H9 (cell line): Measurements from ENCODE around the gene SP3. TPM values are rescaled to one million over a fixed set of nuclear protein-coding genes. Genes with fewer than 3 reads are reported as not detected.

Source experiments
- DNase-seq: peaks from one replicate; pipeline ENCODE4 v3.0.0-alpha.2; 2017
- H2AFZ ChIP-seq: one replicate; pipeline ENCODE4 v1.6.1; 2013; ENCODE audit warnings: mild to moderate bottlenecking, low read length, control low read depth, moderate library complexity
- H2AK5ac ChIP-seq: 2 replicates; pipeline ENCODE4 v1.6.1; 2013; ENCODE audit warnings: low read length, control low read depth, mixed read lengths; ENCODE audit not compliant: insufficient read length
- H2BK120ac ChIP-seq: one replicate; pipeline ENCODE4 v1.6.1; 2013; ENCODE audit warnings: low read depth, mild to moderate bottlenecking, low read length, control low read depth, inconsistent platforms; ENCODE audit not compliant: poor library complexity, severe bottlenecking
- H2BK12ac ChIP-seq: 2 replicates; pipeline ENCODE4 v1.6.1; 2013; ENCODE audit warnings: low read length, control low read depth, mixed read lengths, low read depth; ENCODE audit not compliant: insufficient read length
- H2BK15ac ChIP-seq: 2 replicates; pipeline ENCODE4 v1.6.1; 2013; ENCODE audit warnings: low read depth, low read length, control low read depth
- H2BK20ac ChIP-seq: one replicate; pipeline ENCODE4 v1.6.1; 2013; ENCODE audit warnings: low read depth, mild to moderate bottlenecking, low read length, control low read depth, inconsistent platforms; ENCODE audit not compliant: poor library complexity, severe bottlenecking
- H2BK5ac ChIP-seq: 2 replicates; pipeline ENCODE4 v1.6.1; 2013; ENCODE audit warnings: low read length, control low read depth, mixed read lengths; ENCODE audit not compliant: insufficient read length
- H3K14ac ChIP-seq: 2 replicates; pipeline ENCODE4 v1.6.1; 2013; ENCODE audit warnings: low read length, control low read depth; ENCODE audit not compliant: insufficient read depth
- H3K18ac ChIP-seq: 2 replicates; pipeline ENCODE4 v1.6.1; 2013; ENCODE audit warnings: low read depth, mild to moderate bottlenecking, mixed read lengths, low read length, control low read depth; ENCODE audit not compliant: insufficient read length
- H3K23ac ChIP-seq: 2 replicates; pipeline ENCODE4 v1.6.1; 2013; ENCODE audit warnings: low read length, control low read depth, mixed read lengths, low read depth; ENCODE audit not compliant: insufficient read length
- H3K23me2 ChIP-seq: 2 replicates; pipeline ENCODE4 v1.6.1; 2013; ENCODE audit warnings: low read depth, mild to moderate bottlenecking, mixed read lengths, low read length, control low read depth; ENCODE audit not compliant: insufficient read length, poor library complexity, severe bottlenecking
- H3K27ac ChIP-seq: 2 replicates; pipeline ENCODE4 v1.5.1; 2013; ENCODE audit warnings: low read length, control low read depth, mixed read lengths, low read depth; ENCODE audit not compliant: insufficient read length
- H3K27me3 ChIP-seq: 2 replicates; pipeline ENCODE4 v1.6.1; 2013; ENCODE audit warnings: low read length, control low read depth, inconsistent platforms; ENCODE audit not compliant: insufficient read depth
- H3K4ac ChIP-seq: 2 replicates; pipeline ENCODE4 v1.6.1; 2013; ENCODE audit warnings: low read depth, mild to moderate bottlenecking, control low read depth, inconsistent platforms, low read length, moderate library complexity
- H3K4me1 ChIP-seq: 2 replicates; pipeline ENCODE4 v1.6.1; 2013; ENCODE audit warnings: low read length, control low read depth, inconsistent platforms; ENCODE audit not compliant: insufficient read depth
- H3K4me2 ChIP-seq: 2 replicates; pipeline ENCODE4 v1.6.1; 2013; ENCODE audit warnings: low read length, control low read depth, mixed read lengths; ENCODE audit not compliant: insufficient read length, insufficient read depth
- H3K56ac ChIP-seq: 2 replicates; pipeline ENCODE4 v1.6.1; 2013; ENCODE audit warnings: low read depth, mild to moderate bottlenecking, mixed read lengths, low read length, control low read depth; ENCODE audit not compliant: insufficient read length
- H3K79me1 ChIP-seq: 2 replicates; pipeline ENCODE4 v1.6.1; 2013; ENCODE audit warnings: low read depth, mild to moderate bottlenecking, moderate library complexity, low read length, control low read depth, inconsistent platforms; ENCODE audit not compliant: insufficient read depth, poor library complexity, severe bottlenecking
- H3K79me2 ChIP-seq: 2 replicates; pipeline ENCODE4 v1.6.1; 2013; ENCODE audit warnings: low read length, control low read depth, inconsistent platforms; ENCODE audit not compliant: insufficient read depth
- H3K9ac ChIP-seq: 2 replicates; pipeline ENCODE4 v1.6.1; 2013; ENCODE audit warnings: low read length, control low read depth, mixed read lengths; ENCODE audit not compliant: insufficient read length; ENCODE audit errors: extremely low read depth
- H3K9me3 ChIP-seq: one replicate; pipeline ENCODE4 v1.6.1; 2013; ENCODE audit warnings: low read depth, low read length, inconsistent platforms; ENCODE audit not compliant: control insufficient read depth
- H3T11ph ChIP-seq: one replicate; pipeline ENCODE4 v1.6.1; 2013; ENCODE audit warnings: mild to moderate bottlenecking, low read length, control low read depth, inconsistent platforms
- H4K20me1 ChIP-seq: one replicate; pipeline ENCODE4 v1.6.1; 2013; ENCODE audit not compliant: control insufficient read depth, insufficient read length, insufficient read depth
- H4K5ac ChIP-seq: 2 replicates; pipeline ENCODE4 v1.6.1; 2013; ENCODE audit warnings: low read depth, mild to moderate bottlenecking, mixed read lengths, low read length, control low read depth; ENCODE audit not compliant: insufficient read length
- H4K8ac ChIP-seq: replicated peaks from 2 replicates; pipeline ENCODE4 v1.6.1; 2013; ENCODE audit warnings: low read length, control low read depth, mixed read lengths, low read depth; ENCODE audit not compliant: insufficient read length
- H4K91ac ChIP-seq: 2 replicates; pipeline ENCODE4 v1.6.1; 2013; ENCODE audit warnings: low read depth, mild to moderate bottlenecking, moderate library complexity, mixed read lengths, low read length, control low read depth; ENCODE audit not compliant: insufficient read length
- H3K27ac Mint-ChIP-seq, 3 experiments: 2 replicates in 2 of 3; 3 replicates in 1 of 3; pipeline ENCODE4 v1.8.0; 2020 to 2021; ENCODE audit warnings: mixed read lengths in 3 of 3, mild to moderate bottlenecking in 1 of 3, moderate library complexity in 1 of 3
- H3K27me3 Mint-ChIP-seq: 2 replicates; pipeline ENCODE4 v1.8.0; 2021; ENCODE audit warnings: low read depth, mild to moderate bottlenecking, moderate library complexity, mixed read lengths
- H3K36me3 Mint-ChIP-seq, 3 experiments: 2 replicates in 2 of 3; 3 replicates in 1 of 3; pipeline ENCODE4 v1.8.0; 2020 to 2021; ENCODE audit warnings: low read depth in 3 of 3, mixed read lengths in 3 of 3; ENCODE audit not compliant: insufficient read depth in 1 of 3
- H3K4me1 Mint-ChIP-seq, 2 experiments: 2 replicates each; pipeline ENCODE4 v1.8.0; 2020; ENCODE audit warnings: mixed read lengths in 2 of 2
- H3K4me3 Mint-ChIP-seq, 2 experiments: 2 replicates in 1 of 2; 3 replicates in 1 of 2; pipeline ENCODE4 v1.8.0; 2020 to 2021; ENCODE audit warnings: mild to moderate bottlenecking in 2 of 2, mixed read lengths in 2 of 2, moderate library complexity in 1 of 2
- H3K9me3 Mint-ChIP-seq, 2 experiments: 2 replicates in 1 of 2; 3 replicates in 1 of 2; pipeline ENCODE4 v1.8.0; 2020; ENCODE audit warnings: mild to moderate bottlenecking in 2 of 2, mixed read lengths in 2 of 2, moderate library complexity in 1 of 2
- CTCF ChIP-seq: fragments of 200-600 bp; sonication (generic); conservative IDR thresholded peaks from 3 replicates; pipeline ENCODE4 v1.8.0; 2021; ENCODE audit warnings: antibody characterized with exemption, mild to moderate bottlenecking
- WGBS: extraction: QIAGEN DNeasy Blood & Tissue Kit; methylation state at CpG from one replicate; pipeline ENCODE4 v1.1.7; 2013; ENCODE audit warnings: missing lambda C conversion rate, low lambda C conversion rate, mixed read lengths; ENCODE audit not compliant: insufficient read length; ENCODE audit errors: extremely low coverage; 5-methylcytosine and 5-hydroxymethylcytosine counted together
- total RNA-seq: library from RNA; stranded (reverse); gene quantifications from 2 replicates; pipeline ENCODE4 v1.2.1, GENCODE V29; 2021

Gene SP3
- total RNA-seq, 1 experiment from 2014 or later, result 86.3 TPM

DNA sequence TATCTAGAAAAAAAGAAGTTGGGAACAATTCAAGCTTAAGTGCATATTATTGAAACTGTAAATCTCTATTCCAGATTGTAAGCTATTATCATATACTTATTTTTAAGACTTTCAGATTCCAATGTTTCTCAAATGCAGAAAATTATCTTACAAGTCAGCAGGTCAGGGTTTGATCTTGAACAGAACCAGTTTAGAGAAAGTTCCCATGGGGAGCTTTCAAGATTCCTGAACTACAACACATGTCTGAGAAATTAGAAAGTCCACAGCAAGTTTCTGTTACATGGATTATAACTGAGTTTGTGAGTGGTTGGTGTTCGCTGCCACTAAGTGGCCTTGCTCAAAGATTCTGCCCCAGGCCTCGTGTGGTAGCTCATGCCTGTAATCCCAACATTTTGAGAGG is 31.6 kb upstream of the SP3 start:
- Histone ChIP-seq H3K23me2 (no peaks in the 10 kb centered on the region), H2BK5ac (no peak overlapping the region), H4K5ac (no peak overlapping the region), H3K9me3 (no peaks in the 10 kb centered on the region), H3K4me2 (no peak overlapping the region), H2AFZ (no peak overlapping the region), H2BK15ac (no peak overlapping the region), H3K9ac (no peak overlapping the region), H3K18ac (no peak overlapping the region), H3K14ac (no peak overlapping the region), H2BK20ac (no peak overlapping the region), H3K56ac (no peak overlapping the region), H3K27ac (no peak overlapping the region), H3K79me1 (no peaks in the 10 kb centered on the region), H4K8ac (no peak overlapping the region), H4K91ac (no peak overlapping the region), H2BK12ac (no peak overlapping the region), H3T11ph (no peak overlapping the region), H3K4me1 (no peaks in the 10 kb centered on the region), H2BK120ac (no peak overlapping the region), H3K79me2 (no peaks in the 10 kb centered on the region), H3K27me3 (no peaks in the 10 kb centered on the region), H3K23ac (no peak overlapping the region), H3K4ac (no peak overlapping the region), H2AK5ac (no peak overlapping the region), H4K20me1 (no peaks in the 10 kb centered on the region)
- no peak for DNase-seq
- no peaks in the 10 kb centered on the region for H3K4me1 Mint-ChIP-seq
- no peaks in the 10 kb centered on the region for H3K36me3 Mint-ChIP-seq
- no peak overlapping the region for H3K4me3 Mint-ChIP-seq
- H3K27ac Mint-ChIP-seq, result no peak overlapping the region
- no CpG with 5 or more reads among the region's 2 CpGs for WGBS
- H3K9me3 Mint-ChIP-seq, result no peaks in the 10 kb centered on the region
- peaks cover 6% of the 10 kb centered on the region for H3K27me3 Mint-ChIP-seq
- TF ChIP-seq CTCF, result no peak
